HG03280 (cell line): ENCODE data around the gene HMCES.
"Not testable (repeated sequence)": the region's sequence is repeated elsewhere in the genome, so short reads cannot be mapped to it uniquely, and the experiment has no call there.

Experiments used
- ATAC-seq: cut with Tn5 transposase; IDR thresholded peaks from one replicate; pipeline ENCODE4 v1.9.1; 2021; ENCODE audit warnings: mild to moderate bottlenecking, moderate library complexity; ENCODE audit not compliant: unreplicated experiment

The HMCES gene

DNA sequence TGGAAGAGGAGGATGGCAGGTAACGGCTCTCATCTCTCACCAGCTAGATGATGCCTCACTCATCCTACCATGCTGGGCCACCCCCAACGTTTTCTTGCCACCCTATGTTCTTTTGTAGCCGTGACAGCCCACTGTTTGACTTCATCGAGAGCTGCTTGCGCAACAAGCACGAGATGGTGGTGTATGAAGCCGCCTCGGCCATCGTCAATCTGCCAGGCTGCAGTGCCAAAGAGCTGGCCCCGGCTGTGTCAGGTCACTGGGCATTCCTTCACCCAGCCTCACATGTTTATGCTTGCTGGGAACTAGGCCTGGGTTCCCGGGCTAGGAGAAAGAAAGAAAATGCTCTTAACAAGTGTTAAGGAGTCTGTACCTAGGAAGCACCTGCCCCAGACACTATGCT lies 21.1 kb upstream of the HMCES start:
- no peak for ATAC-seq

GRCh38 chr3:129259612-129260477 lies 18.8 kb upstream of the HMCES start:
- no peak for ATAC-seq

GRCh38 chr3:129260606-129261005 lies 18.1 kb upstream of the HMCES start:
- no peak for ATAC-seq

DNA sequence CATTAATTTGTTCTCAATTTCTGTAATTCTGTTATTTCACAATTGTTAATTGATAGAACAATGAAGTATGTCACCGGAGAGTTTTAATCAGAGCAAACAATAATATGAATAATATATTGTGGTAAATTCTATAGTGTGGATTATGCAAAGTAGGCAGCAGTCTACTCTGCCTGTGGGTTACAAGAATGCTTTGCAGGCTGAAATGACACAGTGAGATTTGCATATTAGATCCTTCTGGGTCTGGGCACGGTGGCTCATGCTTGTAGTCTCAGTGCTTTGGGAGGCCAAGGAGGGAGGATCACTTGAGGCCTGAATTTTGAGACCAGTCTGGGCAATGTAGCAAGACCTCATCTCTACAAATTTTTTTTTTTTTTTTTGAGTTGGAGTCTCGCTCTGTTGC lies 16.8 kb upstream of the HMCES start:
- no peak for ATAC-seq

GRCh38 chr3:129263161-129263910 lies 15.3 kb upstream of the HMCES start:
- no peak for ATAC-seq

DNA sequence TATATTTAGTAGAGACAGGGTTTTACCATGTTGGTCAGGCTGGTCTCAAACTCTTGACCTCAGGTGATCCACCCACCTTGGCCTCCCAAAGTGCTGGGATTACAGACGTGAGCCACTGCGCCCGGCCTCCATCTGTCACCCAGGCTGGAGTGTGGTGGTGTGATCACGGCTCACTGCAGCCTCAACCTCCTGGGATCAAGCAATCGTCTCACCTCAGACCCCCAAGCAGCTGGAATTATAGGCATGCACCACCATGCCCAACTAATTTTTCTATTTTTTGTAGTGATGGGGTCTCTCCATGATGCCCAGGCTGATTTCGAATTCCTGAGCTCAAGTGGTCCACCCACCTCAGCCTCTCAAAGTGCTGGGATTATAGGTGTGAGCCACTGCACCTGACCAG lies 13.7 kb upstream of the HMCES start:
- ATAC-seq: not testable (repeated sequence)

DNA sequence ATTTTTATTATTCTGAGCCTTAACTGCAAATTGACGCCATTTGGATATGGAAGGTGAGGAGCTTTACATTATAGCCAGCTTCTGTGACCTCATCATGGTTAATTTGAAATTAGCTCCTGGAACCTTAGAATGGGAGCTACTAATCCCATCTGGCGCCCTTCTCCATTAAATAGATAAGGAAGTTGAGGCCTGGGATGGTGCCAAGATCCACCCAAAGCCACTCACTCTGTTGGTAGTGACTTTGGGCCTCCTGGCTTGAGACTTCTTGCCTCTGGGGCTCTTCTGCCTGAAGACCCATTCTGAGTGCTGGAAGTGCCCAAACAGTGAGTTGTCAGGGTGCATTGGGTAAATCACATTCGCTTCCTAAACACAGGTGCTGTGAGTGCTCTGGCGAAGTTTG lies 12.0 kb upstream of the HMCES start:
- no peak for ATAC-seq

DNA sequence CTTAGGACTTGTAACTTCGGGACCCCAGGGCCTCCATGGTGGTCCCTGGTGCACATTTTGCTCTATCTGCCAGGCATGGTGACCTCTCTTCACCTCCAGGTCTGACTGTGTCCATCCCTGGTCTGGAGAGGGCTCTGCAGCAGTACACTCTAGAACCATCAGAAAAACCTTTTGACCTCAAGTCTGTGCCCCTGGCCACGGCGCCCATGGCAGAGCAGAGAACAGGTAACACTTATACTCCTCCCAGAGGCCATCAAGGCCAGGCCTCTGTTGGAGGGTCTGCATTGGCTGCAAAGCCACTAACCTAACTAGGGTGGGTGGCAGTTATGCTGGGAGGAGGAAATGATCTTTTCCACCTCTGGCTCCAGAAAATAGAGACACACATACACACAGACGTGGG lies 10.3 kb upstream of the HMCES start:
- no peak for ATAC-seq

DNA sequence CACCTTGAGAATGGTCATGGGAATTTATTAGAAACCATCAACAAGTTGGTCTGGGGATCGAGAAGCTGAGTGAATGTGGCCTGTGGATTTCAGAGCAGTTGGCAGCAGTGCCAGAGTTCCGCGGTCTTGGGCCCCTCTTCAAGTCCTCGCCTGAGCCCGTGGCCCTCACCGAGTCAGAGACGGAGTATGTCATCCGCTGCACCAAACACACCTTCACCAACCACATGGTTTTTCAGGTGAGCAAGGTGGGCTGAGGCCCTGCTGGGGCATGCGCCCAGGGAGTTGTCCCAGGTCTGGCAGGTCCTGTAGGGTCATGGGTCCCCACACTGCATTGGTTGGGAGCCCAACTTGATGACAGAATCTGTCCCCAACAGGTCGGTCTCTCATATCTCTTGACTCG lies 7.0 kb upstream of the HMCES start:
- ATAC-seq: no peak

- peak; percentile 78 for ATAC-seq
Observed at GRCh38 chr3:129276385-129276784, 2.3 kb upstream of the HMCES start.

DNA sequence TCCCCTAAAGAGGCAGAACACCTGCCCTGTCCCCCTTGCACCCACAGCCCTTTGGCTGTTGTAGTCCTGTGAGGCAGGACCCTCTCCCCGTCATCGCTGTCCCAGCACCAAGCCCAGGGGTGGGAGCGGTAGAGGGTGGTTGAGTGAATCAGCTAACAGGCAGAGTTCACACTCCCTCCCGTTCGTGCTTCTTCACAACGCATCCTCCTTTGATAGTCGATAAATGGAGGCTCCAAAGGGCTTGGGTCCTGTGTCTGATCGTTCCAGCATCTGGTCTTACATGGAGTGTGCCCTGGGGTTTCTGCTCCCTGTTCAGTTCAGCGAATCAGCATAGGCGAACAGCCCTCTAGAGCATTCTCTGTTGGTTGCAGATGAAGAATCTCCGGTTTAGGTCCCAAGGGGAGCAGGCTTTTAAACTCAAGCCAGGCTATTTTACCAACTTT lies 820 bp upstream of the HMCES start:
- ATAC-seq: no peak

DNA sequence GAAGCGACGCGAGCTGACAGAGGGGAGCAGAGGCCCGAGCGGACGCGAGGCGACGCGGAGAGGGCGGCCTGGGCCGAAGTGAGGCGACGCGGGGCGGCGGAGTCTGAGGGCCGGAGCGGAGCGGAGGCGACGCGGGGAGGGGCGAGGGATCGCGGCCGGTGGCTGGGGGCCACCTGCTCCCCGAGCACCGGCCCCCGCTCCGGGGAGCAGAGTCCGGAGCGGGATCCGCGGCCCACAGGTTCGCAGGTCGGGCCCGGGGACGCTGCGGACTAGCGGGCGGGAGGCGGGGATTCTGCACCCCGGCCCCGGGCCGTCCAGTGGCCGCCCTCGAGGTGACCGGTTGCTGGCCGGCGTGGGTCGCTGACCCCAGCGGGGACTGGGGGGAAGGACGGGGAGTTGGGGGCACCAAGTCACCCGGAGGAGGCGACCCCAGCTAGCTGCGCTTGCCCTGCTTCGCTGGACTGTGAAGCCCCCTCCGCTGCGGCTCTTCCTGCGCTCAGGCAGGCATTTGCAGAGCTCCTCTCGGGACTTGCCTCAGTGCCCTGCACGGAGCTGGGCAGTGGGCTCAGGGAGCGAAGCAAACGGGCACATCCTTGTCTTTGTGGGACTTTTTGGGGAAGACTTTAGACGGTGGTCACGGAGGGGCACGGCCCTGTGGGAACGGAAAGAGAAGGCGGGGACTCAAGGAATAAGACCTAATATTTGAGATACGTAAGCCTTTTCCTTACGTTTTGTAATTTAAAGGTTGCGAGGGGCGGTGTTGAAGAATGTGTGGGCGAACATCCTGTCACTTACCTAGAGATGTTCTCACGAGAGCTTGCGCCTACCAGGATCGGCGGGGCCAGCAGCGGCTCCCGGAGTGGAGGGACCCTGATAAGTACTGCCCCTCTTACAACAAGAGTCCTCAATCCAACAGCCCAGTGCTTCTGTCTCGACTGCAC lies 566 bp downstream of the HMCES start:
- ATAC-seq: no peak

GRCh38 chr3:129280183-129280582 lies 1.5 kb downstream of the HMCES start:
- no peak for ATAC-seq

DNA sequence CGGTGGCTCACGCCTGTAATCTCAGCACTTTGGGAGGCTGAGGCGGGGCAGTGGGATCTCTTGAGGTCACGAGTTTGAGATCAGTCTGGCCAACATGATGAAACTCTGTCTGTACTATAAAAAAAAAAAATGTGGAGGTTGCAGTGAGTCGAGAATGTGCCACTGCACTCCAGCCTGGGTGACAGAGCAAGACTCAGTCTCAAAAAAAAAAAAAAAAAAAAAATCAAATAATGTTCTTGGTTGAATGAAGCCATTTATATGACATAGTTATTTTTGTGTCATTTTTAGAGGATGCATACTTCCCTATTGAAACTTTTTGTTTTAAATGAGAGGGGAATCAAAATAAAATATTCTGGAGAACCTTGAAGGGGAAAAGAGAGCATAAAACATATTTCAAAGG lies 3.1 kb downstream of the HMCES start:
- no peak for ATAC-seq

DNA sequence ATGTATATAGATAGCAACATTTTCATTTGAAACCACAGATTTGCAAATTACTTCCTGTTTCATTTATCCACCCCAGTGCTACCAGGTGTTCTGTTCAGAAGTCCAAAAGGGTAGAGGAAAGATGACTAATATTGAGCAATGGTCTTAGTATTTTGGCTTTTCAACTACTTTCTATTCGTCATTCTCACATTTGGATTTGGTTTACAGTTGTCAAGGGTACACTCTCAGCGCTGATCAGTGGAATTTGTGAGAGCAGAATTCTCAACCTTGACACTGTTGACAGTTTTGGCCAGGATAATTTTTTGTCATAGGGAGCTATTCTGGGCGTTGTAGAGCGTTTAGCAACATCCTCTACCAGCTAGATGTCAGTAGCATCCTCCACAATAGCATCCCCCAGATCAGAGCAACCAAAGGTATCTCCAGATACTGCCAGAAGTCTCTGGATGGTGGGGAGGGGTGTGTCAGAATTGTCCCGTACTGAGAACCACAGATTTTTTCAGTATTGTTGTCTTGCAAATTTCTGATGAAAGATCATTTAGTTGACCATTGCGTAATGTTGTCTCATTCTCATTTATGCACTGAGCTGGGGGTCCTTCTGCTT lies 4.2 kb downstream of the HMCES start:
- ATAC-seq: peak; percentile 69

GRCh38 chr3:129286081-129286480 lies 7.4 kb downstream of the HMCES start:
- no peak for ATAC-seq

DNA sequence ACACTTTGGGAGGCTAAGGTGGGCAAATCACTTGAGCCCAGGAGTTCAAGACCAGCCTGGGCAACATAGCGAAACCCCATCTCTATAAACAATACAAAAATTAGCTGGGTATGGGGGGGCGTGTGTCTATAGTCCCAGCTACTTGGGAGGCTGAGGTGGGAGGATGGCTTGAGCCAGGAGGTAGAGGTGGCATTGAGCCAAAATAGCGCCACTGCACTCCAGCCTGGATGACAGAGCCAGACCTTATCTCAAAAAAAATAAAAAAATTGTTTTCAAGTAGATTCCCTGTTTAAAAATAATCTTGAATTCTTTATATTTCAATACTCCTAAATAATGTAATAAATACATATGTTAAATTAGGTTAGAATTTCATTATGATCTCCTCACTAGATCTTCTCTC lies 9.8 kb downstream of the HMCES start:
- no peak for ATAC-seq

GRCh38 chr3:129289201-129289921 lies 10.7 kb downstream of the HMCES start:
- no peak for ATAC-seq

- no peak for ATAC-seq
Observed at GRCh38 chr3:129291236-129291886, 12.7 kb downstream of the HMCES start.

GRCh38 chr3:129295286-129295685 lies 16.6 kb downstream of the HMCES start:
- no peak for ATAC-seq
